ENCODE measurements around the gene C1orf116.

GRCh38 chr1:207079706-207080241 is 47.2 kb upstream of the C1orf116 start:
- TF ChIP-seq, protein P1, sequence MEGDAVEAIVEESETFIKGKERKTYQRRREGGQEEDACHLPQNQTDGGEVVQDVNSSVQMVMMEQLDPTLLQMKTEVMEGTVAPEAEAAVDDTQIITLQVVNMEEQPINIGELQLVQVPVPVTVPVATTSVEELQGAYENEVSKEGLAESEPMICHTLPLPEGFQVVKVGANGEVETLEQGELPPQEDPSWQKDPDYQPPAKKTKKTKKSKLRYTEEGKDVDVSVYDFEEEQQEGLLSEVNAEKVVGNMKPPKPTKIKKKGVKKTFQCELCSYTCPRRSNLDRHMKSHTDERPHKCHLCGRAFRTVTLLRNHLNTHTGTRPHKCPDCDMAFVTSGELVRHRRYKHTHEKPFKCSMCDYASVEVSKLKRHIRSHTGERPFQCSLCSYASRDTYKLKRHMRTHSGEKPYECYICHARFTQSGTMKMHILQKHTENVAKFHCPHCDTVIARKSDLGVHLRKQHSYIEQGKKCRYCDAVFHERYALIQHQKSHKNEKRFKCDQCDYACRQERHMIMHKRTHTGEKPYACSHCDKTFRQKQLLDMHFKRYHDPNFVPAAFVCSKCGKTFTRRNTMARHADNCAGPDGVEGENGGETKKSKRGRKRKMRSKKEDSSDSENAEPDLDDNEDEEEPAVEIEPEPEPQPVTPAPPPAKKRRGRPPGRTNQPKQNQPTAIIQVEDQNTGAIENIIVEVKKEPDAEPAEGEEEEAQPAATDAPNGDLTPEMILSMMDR (IDR thresholded peaks at IDR 0.05), result no peak
- no peak for TF ChIP-seq POLR2A (IDR thresholded peaks at IDR 0.05)
